ENCODE results near the gene FLVCR1.

The FLVCR1 gene

DNA sequence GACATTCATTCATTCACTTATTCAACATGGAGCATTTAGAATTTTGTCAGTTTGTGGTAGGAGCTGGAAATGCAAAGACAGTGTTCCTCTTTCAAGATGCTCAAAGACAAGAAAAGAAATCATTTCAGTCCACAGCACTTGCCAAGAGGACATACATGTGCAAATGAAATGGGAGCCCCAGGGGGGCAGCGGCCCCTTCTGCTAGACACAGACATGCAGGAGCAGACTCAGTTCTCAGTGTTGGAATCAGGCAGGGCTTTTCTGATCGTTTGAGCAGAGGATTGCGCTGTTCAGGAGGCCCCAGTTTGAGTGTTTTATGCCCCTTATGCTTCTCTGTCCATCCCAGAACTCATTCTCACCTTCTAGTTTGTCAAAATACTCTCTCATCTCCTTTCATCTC is 56.7 kb downstream of the FLVCR1 start:
- no peaks in the 10 kb centered on the region for H3K36me3 ChIP-seq
- no peaks in the 10 kb centered on the region for H3K9me3 ChIP-seq
- no peak overlapping the region for H3K4me3 ChIP-seq (ENCODE audit: low read depth in 1 of 2, low read length in 1 of 2)
- H3K27me3 ChIP-seq: no peaks in the 10 kb centered on the region
- H3K27ac ChIP-seq: no peak overlapping the region
- H3K4me1 ChIP-seq (ENCODE audit: control insufficient read depth in 1 of 2, insufficient read depth in 1 of 2, low read depth in 1 of 2, low read length in 1 of 2): peaks cover 8% of the 10 kb centered on the region in 2 experiments
- no peak for TF ChIP-seq CTCF (IDR thresholded peaks at IDR 0.05)

GRCh38 chr1:212915245-212916091 is 57.4 kb downstream of the FLVCR1 start:
- H3K27ac ChIP-seq: no peak overlapping the region
- TF ChIP-seq CTCF (IDR thresholded peaks at IDR 0.05): no peak
- H3K27me3 ChIP-seq: no peaks in the 10 kb centered on the region
- no peaks in the 10 kb centered on the region for H3K9me3 ChIP-seq
- H3K4me3 ChIP-seq (ENCODE audit: low read depth in 1 of 2, low read length in 1 of 2): no peak overlapping the region
- H3K4me1 ChIP-seq (ENCODE audit: control insufficient read depth in 1 of 2, insufficient read depth in 1 of 2, low read depth in 1 of 2, low read length in 1 of 2): peaks cover 8% of the 10 kb centered on the region in 2 experiments
- no peaks in the 10 kb centered on the region for H3K36me3 ChIP-seq

DNA sequence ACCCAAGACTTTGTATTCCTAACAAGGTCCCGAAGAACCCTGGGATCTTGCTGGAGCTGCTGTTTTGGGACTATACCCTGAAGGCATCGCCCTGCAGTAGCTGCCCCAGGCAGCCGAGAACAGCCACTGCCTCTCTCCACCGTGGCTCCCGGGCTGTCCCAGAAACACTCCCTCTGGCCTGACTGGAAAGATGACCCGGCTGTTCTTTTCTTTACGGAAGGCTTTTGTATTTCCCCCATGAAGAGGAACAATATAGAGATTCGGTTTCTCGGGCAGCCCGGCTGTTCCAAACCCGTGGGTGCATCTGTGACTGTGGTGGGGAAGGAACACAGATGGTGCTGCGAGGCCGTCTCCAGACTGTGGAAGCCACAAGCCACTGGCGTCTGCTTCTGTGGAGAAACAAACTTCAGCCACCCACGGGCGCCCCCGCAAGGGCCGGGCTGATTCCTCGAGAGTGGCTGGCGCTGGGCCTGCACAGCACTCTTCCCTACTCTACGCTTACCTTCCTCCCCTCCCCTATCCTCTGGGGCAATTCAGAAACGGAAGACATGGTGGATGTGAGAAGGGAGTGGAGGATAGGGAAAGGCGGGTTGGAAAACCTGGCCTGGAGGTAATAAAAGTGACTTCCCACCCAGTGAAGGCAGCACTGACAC is 58.5 kb downstream of the FLVCR1 start:
- no peak for TF ChIP-seq CTCF (IDR thresholded peaks at IDR 0.05)
- Histone ChIP-seq H3K27ac (no peak overlapping the region), H3K27me3 (no peaks in the 10 kb centered on the region), H3K36me3 (no peaks in the 10 kb centered on the region), H3K9me3 (no peaks in the 10 kb centered on the region), H3K4me3 (ENCODE audit: low read depth in 1 of 2, low read length in 1 of 2) (no peak overlapping the region), H3K4me1 (ENCODE audit: control insufficient read depth in 1 of 2, insufficient read depth in 1 of 2, low read depth in 1 of 2, low read length in 1 of 2) (peaks cover 8% of the 10 kb centered on the region in 2 experiments)

- no peaks in the 10 kb centered on the region for H3K27me3 ChIP-seq
- H3K9me3 ChIP-seq: no peaks in the 10 kb centered on the region
- no peak overlapping the region for H3K27ac ChIP-seq
Observed at GRCh38 chr1:212917134-212917485, 59.0 kb downstream of the FLVCR1 start.

GRCh38 chr1:212917858-212918257 is 59.8 kb downstream of the FLVCR1 start:
- H3K4me3 ChIP-seq (ENCODE audit: low read depth in 1 of 2, low read length in 1 of 2): no peak overlapping the region
- no peaks in the 10 kb centered on the region for H3K27me3 ChIP-seq
- no peak overlapping the region for H3K27ac ChIP-seq
- H3K9me3 ChIP-seq: no peaks in the 10 kb centered on the region
- peaks cover 8% of the 10 kb centered on the region in 2 experiments for H3K4me1 ChIP-seq (ENCODE audit: control insufficient read depth in 1 of 2, insufficient read depth in 1 of 2, low read depth in 1 of 2, low read length in 1 of 2)
- H3K36me3 ChIP-seq: no peaks in the 10 kb centered on the region
- no peak for TF ChIP-seq CTCF (IDR thresholded peaks at IDR 0.05)

More at GRCh38 chr1:212917134-212917485, 59.0 kb downstream of the FLVCR1 start:
- TF ChIP-seq CTCF (IDR thresholded peaks at IDR 0.05): no peak
- Histone ChIP-seq H3K4me1 (ENCODE audit: control insufficient read depth in 1 of 2, insufficient read depth in 1 of 2, low read depth in 1 of 2, low read length in 1 of 2) (peaks cover 8% of the 10 kb centered on the region in 2 experiments), H3K36me3 (no peaks in the 10 kb centered on the region), H3K4me3 (ENCODE audit: low read depth in 1 of 2, low read length in 1 of 2) (no peak overlapping the region)
